ENCODE results near the gene MOV10. TPM values are rescaled to one million over a fixed set of nuclear protein-coding genes. Genes with fewer than 3 reads are reported as not detected.

Gene MOV10
- polyA plus RNA-seq, 1 donor (not counting 4 experiments of a cell fraction or from before 2014, with no cell fraction given), result 28.6 TPM

DNA sequence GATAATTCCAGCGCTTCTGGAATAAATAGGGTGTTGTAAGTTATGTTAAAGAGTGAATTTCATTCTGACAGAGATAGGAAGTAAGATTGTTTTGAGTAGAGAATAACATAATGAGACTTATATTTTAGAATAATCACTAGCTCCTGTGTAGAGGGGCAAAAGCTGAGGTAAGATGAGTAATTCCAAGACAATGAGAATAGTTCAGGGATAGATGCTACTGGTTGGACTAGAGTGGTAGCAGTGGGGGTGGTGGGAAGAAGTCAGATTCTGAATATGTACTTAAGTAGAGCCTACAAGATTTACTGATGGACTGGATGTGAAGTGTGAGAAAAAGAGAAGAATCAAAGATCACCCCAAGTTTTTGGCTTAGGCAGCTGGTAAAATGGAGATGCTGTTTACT is 23.3 kb upstream of the MOV10 start:
- Histone ChIP-seq H3K9me3 (ENCODE audit: control insufficient read depth, low read depth, low read length) (no peaks in the 10 kb centered on the region), H3K79me2 (ENCODE audit: control insufficient read depth, insufficient read depth, low read length) (peaks cover 56% of the 10 kb centered on the region), H3K9ac (ENCODE audit: control insufficient read depth, extremely low read depth, insufficient read depth, low read length) (no peak overlapping the region), H3K4me3 (ENCODE audit: control insufficient read depth in 2 of 3, extremely low read depth in 1 of 3, insufficient read depth in 2 of 3, low read depth in 1 of 3, low read length in 3 of 3) (no peak overlapping the region), H3K27me3 (ENCODE audit: control insufficient read depth, extremely low read depth, insufficient read depth, low read length) (no peaks in the 10 kb centered on the region), H3K4me1 (ENCODE audit: control insufficient read depth, extremely low read depth, insufficient read depth, low read length) (peaks cover 2% of the 10 kb centered on the region), H3K9me1 (ENCODE audit: control insufficient read depth, extremely low read depth, insufficient read depth, low read length) (no peaks in the 10 kb centered on the region), H3K4me2 (ENCODE audit: control insufficient read depth, extremely low read depth, insufficient read depth, low read depth, low read length) (no peak overlapping the region), H2AFZ (ENCODE audit: control insufficient read depth, low read length) (no peak overlapping the region), H3K36me3 (ENCODE audit: control insufficient read depth in 2 of 2, extremely low read depth in 1 of 2, insufficient read depth in 2 of 2, low read length in 2 of 2) (peaks cover 12 to 38% of the 10 kb centered on the region in 2 experiments), H3K27ac (ENCODE audit: control insufficient read depth, insufficient read depth, low read length) (no peak overlapping the region), H4K20me1 (ENCODE audit: control insufficient read depth, extremely low read depth, insufficient read depth, low read length) (peaks cover 2% of the 10 kb centered on the region)
- dilution Hi-C loops (cut with MboI; ENCODE audit: extremely low pct_ligation_motif_present, low sequenced_read_pairs), result no loop called here
- TF ChIP-seq, protein P1, sequence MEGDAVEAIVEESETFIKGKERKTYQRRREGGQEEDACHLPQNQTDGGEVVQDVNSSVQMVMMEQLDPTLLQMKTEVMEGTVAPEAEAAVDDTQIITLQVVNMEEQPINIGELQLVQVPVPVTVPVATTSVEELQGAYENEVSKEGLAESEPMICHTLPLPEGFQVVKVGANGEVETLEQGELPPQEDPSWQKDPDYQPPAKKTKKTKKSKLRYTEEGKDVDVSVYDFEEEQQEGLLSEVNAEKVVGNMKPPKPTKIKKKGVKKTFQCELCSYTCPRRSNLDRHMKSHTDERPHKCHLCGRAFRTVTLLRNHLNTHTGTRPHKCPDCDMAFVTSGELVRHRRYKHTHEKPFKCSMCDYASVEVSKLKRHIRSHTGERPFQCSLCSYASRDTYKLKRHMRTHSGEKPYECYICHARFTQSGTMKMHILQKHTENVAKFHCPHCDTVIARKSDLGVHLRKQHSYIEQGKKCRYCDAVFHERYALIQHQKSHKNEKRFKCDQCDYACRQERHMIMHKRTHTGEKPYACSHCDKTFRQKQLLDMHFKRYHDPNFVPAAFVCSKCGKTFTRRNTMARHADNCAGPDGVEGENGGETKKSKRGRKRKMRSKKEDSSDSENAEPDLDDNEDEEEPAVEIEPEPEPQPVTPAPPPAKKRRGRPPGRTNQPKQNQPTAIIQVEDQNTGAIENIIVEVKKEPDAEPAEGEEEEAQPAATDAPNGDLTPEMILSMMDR (optimal IDR thresholded peaks at IDR 0.05 in 1 of 3, IDR thresholded peaks at IDR 0.05 in 1 of 3, conservative IDR thresholded peaks at IDR 0.05 in 1 of 3; ENCODE audit: extremely low read depth in 1 of 3, insufficient read depth in 2 of 3, low read length in 3 of 3), result no peak
- no peak for TF ChIP-seq EZH2 (IDR thresholded peaks at IDR 0.05; ENCODE audit: low read length)
- FAIRE-seq, result no peak
- DNase-seq (ENCODE audit: low read depth, low spot score), result no peak

DNA sequence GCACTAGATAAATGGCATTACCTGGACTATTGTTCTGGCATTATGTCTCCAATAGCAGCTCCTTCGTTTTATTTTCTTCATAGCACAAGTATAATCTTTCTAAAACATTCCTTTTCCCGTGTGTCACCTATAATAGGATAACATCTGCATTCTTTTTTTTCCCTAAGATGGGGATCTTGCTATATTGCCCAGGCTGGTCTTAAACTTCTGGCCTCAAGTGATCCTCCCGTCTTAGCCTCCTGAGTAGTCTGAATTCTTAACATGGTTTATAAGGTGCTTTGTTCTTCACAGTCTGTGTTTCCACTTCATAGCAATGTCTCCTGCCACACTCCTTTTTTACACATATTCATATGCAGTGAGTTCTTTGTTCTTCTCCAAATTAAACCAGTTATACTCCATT is 8.6 kb upstream of the MOV10 start:
- Histone ChIP-seq H3K79me2 (ENCODE audit: control insufficient read depth, insufficient read depth, low read length) (peaks cover 2% of the 10 kb centered on the region), H3K9me3 (ENCODE audit: control insufficient read depth, low read depth, low read length) (no peaks in the 10 kb centered on the region), H3K27ac (ENCODE audit: control insufficient read depth, insufficient read depth, low read length) (no peak overlapping the region), H3K9me1 (ENCODE audit: control insufficient read depth, extremely low read depth, insufficient read depth, low read length) (no peaks in the 10 kb centered on the region), H3K4me1 (ENCODE audit: control insufficient read depth, extremely low read depth, insufficient read depth, low read length) (no peaks in the 10 kb centered on the region), H4K20me1 (ENCODE audit: control insufficient read depth, extremely low read depth, insufficient read depth, low read length) (no peaks in the 10 kb centered on the region), H2AFZ (ENCODE audit: control insufficient read depth, low read length) (no peak overlapping the region), H3K36me3 (ENCODE audit: control insufficient read depth in 2 of 2, extremely low read depth in 1 of 2, insufficient read depth in 2 of 2, low read length in 2 of 2) (peaks cover 18 to 28% of the 10 kb centered on the region in 2 experiments), H3K4me3 (ENCODE audit: control insufficient read depth in 2 of 3, extremely low read depth in 1 of 3, insufficient read depth in 2 of 3, low read depth in 1 of 3, low read length in 3 of 3) (no peak overlapping the region), H3K27me3 (ENCODE audit: control insufficient read depth, extremely low read depth, insufficient read depth, low read length) (no peaks in the 10 kb centered on the region), H3K9ac (ENCODE audit: control insufficient read depth, extremely low read depth, insufficient read depth, low read length) (no peak overlapping the region), H3K4me2 (ENCODE audit: control insufficient read depth, extremely low read depth, insufficient read depth, low read depth, low read length) (no peak overlapping the region)
- no peak for DNase-seq (ENCODE audit: low read depth, low spot score)
- FAIRE-seq, result no peak
- TF ChIP-seq, protein P1 (optimal IDR thresholded peaks at IDR 0.05 in 1 of 3, IDR thresholded peaks at IDR 0.05 in 1 of 3, conservative IDR thresholded peaks at IDR 0.05 in 1 of 3; ENCODE audit: extremely low read depth in 1 of 3, insufficient read depth in 2 of 3, low read length in 3 of 3), result no peak
- no peak for TF ChIP-seq EZH2 (IDR thresholded peaks at IDR 0.05; ENCODE audit: low read length)
- dilution Hi-C loops (cut with MboI; ENCODE audit: extremely low pct_ligation_motif_present, low sequenced_read_pairs), result no loop called here
